GM18505 (cell line): ENCODE results near the gene INTS3.
"Not testable (repeated sequence)": the region's sequence is repeated elsewhere in the genome, so short reads cannot be mapped to it uniquely, and the experiment has no call there.

Experiments
- ATAC-seq: cut with Tn5 transposase; IDR thresholded peaks from one replicate; pipeline ENCODE4 v1.9.1; 2021; ENCODE audit not compliant: unreplicated experiment
- POLR2A ChIP-seq: IDR thresholded peaks from 4 replicates; pipeline ENCODE4 v1.6.1; 2011; ENCODE audit warnings: borderline replicate concordance; ENCODE audit not compliant: insufficient read depth, insufficient read length; ENCODE audit errors: extremely low read depth

INTS3 gene

GRCh38 chr1:153697191-153698019, 30.4 kb upstream of the INTS3 start:
- no peak for TF ChIP-seq POLR2A
- ATAC-seq: no peak

DNA sequence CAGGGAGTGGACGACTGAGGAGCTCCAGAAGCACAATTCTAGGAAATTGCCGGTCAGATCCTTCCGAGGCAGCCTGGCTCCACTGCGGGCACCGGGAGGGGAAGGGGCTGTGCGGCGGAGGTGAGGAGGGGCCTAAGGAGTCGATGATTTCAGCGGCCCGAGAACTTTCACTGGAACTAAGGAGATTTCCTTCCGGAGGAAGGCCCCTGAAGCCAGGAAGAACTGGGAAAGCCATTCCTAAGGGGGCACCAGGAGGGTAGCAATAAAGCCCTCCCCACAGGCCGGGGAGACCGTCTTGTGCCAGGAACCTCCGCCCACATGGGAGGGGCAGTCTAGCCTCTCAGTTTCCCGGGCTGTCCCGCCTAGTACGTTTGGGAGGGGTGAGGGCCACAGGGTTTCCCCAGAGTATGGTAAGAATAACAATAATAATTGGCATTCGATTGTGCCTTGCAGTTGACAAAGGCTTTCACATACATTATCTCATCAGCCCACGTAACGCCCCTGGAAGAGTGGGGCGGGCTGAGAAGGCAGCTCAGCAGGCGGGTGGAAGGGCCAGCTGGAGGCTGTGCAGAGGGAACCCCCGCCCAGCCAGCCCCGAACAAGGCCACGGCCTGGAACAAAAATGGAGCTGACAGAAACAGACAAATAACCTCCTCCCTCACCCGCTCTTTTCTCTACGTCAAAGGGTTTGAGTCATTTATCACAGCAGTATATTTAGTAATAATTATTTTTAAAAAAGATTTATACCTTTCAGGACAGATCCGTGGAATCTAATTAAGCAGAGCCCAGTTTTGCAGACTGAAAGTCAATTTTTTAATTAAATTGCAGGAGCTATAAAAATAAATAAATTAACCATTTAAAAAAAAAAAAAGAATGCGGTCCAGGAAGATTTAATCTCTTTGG, 29.6 kb upstream of the INTS3 start:
- ATAC-seq: no peak
- TF ChIP-seq POLR2A: no peak

DNA sequence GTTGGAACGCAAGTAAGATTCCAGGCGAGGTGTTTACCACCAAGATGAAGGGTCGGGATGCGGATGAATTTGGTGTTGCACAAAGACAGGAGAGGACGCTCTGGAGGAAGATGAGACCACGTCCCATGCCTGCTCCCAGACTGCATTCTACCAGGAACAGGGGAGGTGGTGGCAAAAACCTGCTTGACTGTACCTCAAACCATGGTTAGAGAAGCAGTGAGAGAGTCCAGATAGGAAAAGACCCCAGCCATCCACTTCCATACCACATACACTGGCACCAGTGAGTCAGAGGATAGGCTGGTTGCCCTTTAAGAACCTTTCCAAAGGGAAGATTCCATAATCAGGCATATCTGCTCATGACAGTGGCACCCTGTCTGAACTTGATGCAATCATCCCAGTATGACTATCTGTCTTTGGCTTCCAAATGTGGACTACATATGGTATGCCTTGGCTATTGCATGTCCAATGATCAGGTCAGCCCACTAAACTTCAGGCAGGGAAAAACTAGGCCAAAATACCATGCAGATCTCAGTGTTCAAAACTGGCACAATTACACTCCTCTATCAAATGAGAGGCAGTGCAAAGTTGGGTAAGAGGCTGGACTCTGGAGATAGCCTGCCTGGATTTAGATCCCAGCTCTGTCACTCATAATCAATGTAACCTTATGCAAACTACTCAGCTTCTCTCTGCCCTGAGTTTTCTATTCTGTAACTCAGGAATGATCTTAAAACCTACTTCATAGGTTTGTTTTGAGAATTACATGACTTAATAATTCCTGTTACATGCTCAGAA, 28.7 kb upstream of the INTS3 start:
- TF ChIP-seq POLR2A: no peak

DNA sequence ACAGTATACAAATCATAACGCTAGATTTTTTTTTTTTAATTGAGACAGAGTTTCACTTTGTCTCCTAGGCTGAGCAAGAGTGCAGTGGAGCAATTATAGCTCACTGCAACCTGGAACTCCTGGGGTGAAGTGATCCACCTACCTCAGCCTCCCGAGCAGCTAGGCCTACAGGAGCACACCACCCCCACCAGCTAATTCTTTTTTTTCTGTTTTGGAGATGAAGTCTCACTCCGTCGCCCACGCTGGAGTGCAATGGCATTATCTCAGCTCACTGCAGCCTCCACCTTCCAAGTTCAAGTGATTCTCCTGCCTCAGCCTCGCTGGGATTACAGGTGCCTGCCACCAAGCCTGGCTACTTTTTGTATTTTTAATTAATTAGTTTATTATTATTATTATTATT, 28.1 kb upstream of the INTS3 start:
- ATAC-seq: no peak
- TF ChIP-seq POLR2A: no peak

More for the DNA sequence above, 28.7 kb upstream of the INTS3 start:
- no peak for ATAC-seq

DNA sequence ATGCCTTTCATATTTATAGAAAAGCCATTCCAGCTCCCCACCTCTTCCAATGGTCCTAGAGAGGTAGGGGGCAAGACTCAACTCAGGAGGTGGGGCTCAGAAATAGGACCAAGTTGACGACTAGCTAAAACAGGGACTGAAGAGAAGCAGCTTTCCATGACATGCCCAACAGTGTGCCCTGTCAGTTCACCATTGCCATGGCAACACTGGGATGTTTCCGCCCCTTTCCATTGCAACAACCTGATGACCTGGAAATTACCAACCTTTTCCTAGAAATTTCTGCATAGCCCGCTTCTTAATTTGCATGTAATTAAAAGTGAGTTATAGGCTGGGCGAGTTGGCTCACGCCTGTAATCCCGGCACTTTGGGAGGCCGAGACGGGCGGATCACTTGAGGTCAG, 22.4 kb upstream of the INTS3 start:
- TF ChIP-seq POLR2A: no peak
- ATAC-seq: no peak

GRCh38 chr1:153711026-153711425, 16.8 kb upstream of the INTS3 start:
- ATAC-seq: no peak
- TF ChIP-seq POLR2A: no peak

GRCh38 chr1:153716211-153716610, 11.6 kb upstream of the INTS3 start:
- not testable (repeated sequence) for ATAC-seq

- no peak for ATAC-seq
- TF ChIP-seq POLR2A: no peak
Observed at GRCh38 chr1:153717330-153717729, 10.5 kb upstream of the INTS3 start.

- TF ChIP-seq POLR2A: no peak
- no peak for ATAC-seq
Observed at GRCh38 chr1:153723687-153724086, 4.2 kb upstream of the INTS3 start.

DNA sequence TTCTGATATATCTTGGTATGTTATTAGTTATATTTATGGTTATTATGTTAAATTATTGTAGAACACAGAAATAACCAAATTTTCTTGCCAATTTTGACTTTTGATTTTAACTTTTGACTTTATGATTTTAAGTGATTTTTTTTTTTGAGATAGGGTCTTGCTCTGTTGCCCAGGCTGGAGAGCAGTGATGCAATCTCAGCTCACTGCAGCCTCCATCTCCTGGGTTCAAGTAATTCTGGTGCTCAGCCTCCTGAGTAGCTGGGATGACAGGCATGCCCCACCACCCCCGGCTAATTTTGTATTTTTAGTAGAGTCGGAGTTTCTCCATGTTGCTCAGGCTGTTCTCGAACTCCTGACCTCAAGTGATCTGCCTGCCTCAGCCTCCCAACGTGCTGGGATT, 3.2 kb upstream of the INTS3 start:
- not testable (repeated sequence) for ATAC-seq

DNA sequence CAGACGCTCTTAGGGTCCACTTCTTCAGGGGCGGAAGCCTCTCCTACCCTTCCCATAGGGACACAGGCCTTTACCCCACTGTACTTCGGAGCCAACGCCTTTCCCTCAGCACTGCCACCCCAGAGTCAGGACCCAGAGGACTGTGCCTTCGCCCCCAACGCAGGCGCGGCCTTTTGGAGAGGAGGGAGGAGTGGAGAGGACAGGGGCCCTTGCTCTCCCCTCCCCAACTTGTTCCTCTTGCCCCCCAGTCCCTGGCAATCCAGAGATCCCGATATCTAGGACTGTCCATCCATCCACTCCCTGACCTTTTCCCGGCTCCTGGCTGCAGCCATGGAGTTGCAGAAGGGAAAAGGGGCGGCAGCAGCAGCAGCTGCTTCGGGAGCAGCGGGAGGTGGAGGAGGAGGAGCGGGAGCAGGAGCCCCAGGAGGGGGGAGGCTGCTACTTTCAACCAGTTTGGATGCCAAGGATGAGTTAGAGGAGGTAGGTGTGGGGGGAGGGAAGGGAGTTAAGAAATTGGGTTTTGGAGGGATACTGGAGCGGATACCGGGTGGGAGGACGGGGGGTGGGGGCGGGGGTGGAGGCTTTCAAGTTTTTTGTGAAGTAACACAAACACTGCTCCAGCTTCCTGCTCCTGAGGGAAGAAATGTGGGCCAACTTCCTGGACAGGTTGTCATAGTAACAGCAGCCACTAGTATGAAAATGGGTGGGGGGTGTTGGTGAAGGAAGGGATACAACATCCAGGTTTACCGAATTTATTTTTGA, 636 bp downstream of the INTS3 start:
- peak; percentile 8 for TF ChIP-seq POLR2A
- ATAC-seq: no peak

- TF ChIP-seq POLR2A: no peak
- ATAC-seq: no peak
Observed at GRCh38 chr1:153730468-153730988, 2.7 kb downstream of the INTS3 start.

GRCh38 chr1:153733970-153734369, 6.1 kb downstream of the INTS3 start:
- no peak for TF ChIP-seq POLR2A
- ATAC-seq: no peak
